BLaER1 treated with 17β-estradiol and CSF1 and Interleukin-3, amounts not matched to agents 10 nM and 100 nM (cell line): ENCODE data around the gene SEC61B.
"Not testable (repeated sequence)": the region's sequence is repeated elsewhere in the genome, so short reads cannot be mapped to it uniquely, and the experiment has no call there.

Experiments
- H3K27ac ChIP-seq, 11 experiments: shearing (Covaris generic); formaldehyde crosslinking; 2 replicates each; pipeline ENCODE4 v1.8.1; 2022
- H3K27me3 ChIP-seq, 11 experiments: shearing (Covaris generic); formaldehyde crosslinking; 2 replicates each; pipeline ENCODE4 v1.8.1; 2022
- H3K36me3 ChIP-seq, 11 experiments: shearing (Covaris generic); formaldehyde crosslinking; 2 replicates each; pipeline ENCODE4 v1.8.1; 2022
- H3K4me1 ChIP-seq, 10 experiments: shearing (Covaris generic); formaldehyde crosslinking; 2 replicates each; pipeline ENCODE4 v1.8.1; 2022
- H3K4me2 ChIP-seq, 11 experiments: shearing (Covaris generic); formaldehyde crosslinking; 2 replicates each; pipeline ENCODE4 v1.8.1; 2022
- H3K4me3 ChIP-seq, 10 experiments: shearing (Covaris generic); formaldehyde crosslinking; 2 replicates each; pipeline ENCODE4 v1.8.1; 2022
- H3K9ac ChIP-seq, 11 experiments: shearing (Covaris generic); formaldehyde crosslinking; 2 replicates each; pipeline ENCODE4 v1.8.1; 2022
- H3K9me3 ChIP-seq, 11 experiments: shearing (Covaris generic); formaldehyde crosslinking; replicated peaks in 1 of 11; 2 replicates each; pipeline ENCODE4 v1.8.1; 2022
- H4K20me1 ChIP-seq, 11 experiments: shearing (Covaris generic); formaldehyde crosslinking; 2 replicates each; pipeline ENCODE4 v1.8.1; 2022
- Cebpa-rat ChIP-seq, 11 experiments: shearing (Covaris generic); IDR thresholded peaks; 2 replicates each; pipeline ENCODE4 v1.8.1; 2022

The SEC61B gene

GRCh38 chr9:99224445-99224844 is 2.4 kb downstream of the SEC61B start:
- H3K4me3 ChIP-seq, result peak overlapping the region in 1 of 10 experiments; percentile 86; a peak in 1 of 20 replicates
- H3K27me3 ChIP-seq, result no peaks in the 10 kb centered on the region
- H3K9me3 ChIP-seq, result no peaks in the 10 kb centered on the region
- H4K20me1 ChIP-seq, result peaks cover 31 to 93% (median 81%) of the 10 kb centered on the region in 11 experiments; a peak in 21 of 22 replicates
- peaks cover 56 to 69% (median 60%) of the 10 kb centered on the region in 11 experiments for H3K36me3 ChIP-seq
- H3K9ac ChIP-seq, result peak overlapping the region in 4 of 11 experiments; percentile 95 to 99 (median 99); a peak in 4 of 22 replicates
- peaks cover 30 to 44% (median 35%) of the 10 kb centered on the region in 10 experiments for H3K4me1 ChIP-seq
- TF ChIP-seq Cebpa-rat (IDR thresholded peaks at IDR 0.05), result no peak
- peak overlapping the region in 7 of 11 experiments; percentile 86 to 99 (median 94); a peak in 13 of 22 replicates for H3K4me2 ChIP-seq
- no peak overlapping the region for H3K27ac ChIP-seq

GRCh38 chr9:99226054-99226453 is 4.0 kb downstream of the SEC61B start:
- Histone ChIP-seq H3K4me1 (peaks cover 15 to 30% (median 19%) of the 10 kb centered on the region in 10 experiments), H3K27me3 (no peaks in the 10 kb centered on the region), H3K4me3 (no peak overlapping the region), H3K27ac (no peak overlapping the region), H3K9me3 (no peaks in the 10 kb centered on the region), H4K20me1 (peaks cover 17 to 89% (median 65%) of the 10 kb centered on the region in 11 experiments; a peak in 20 of 22 replicates), H3K9ac (no peak overlapping the region), H3K4me2 (no peak overlapping the region), H3K36me3 (peaks cover 72 to 79% (median 75%) of the 10 kb centered on the region in 11 experiments)
- TF ChIP-seq Cebpa-rat (IDR thresholded peaks at IDR 0.05), result no peak

- H3K4me1 ChIP-seq, result peaks cover 0 to 5% (median 0%) of the 10 kb centered on the region in 10 experiments; a peak in 4 of 20 replicates
- H3K27ac ChIP-seq, result no peak overlapping the region
- no peaks in the 10 kb centered on the region for H3K27me3 ChIP-seq
- H3K9me3 ChIP-seq, result no peaks in the 10 kb centered on the region
- no peak overlapping the region for H3K4me2 ChIP-seq
- peaks cover 16 to 85% (median 54%) of the 10 kb centered on the region in 11 experiments; a peak in 20 of 22 replicates for H4K20me1 ChIP-seq
- TF ChIP-seq Cebpa-rat (IDR thresholded peaks at IDR 0.05), result no peak
- H3K36me3 ChIP-seq, result peaks cover 81 to 99% (median 89%) of the 10 kb centered on the region in 11 experiments
- H3K9ac ChIP-seq, result no peak overlapping the region
- H3K4me3 ChIP-seq, result no peak overlapping the region
These were observed 8.1 kb downstream of the SEC61B start for GRCh38 chr9:99230206-99230605.

GRCh38 chr9:99231711-99232110 is 9.6 kb downstream of the SEC61B start:
- H3K4me2 ChIP-seq, result no peak overlapping the region
- peaks cover 5 to 77% (median 39%) of the 10 kb centered on the region in 11 experiments; a peak in 20 of 22 replicates for H4K20me1 ChIP-seq
- no peak overlapping the region for H3K4me3 ChIP-seq
- peaks cover 67 to 99% (median 75%) of the 10 kb centered on the region in 11 experiments for H3K36me3 ChIP-seq
- H3K27me3 ChIP-seq, result no peaks in the 10 kb centered on the region
- no peaks in the 10 kb centered on the region for H3K4me1 ChIP-seq
- TF ChIP-seq Cebpa-rat (IDR thresholded peaks at IDR 0.05), result no peak
- H3K27ac ChIP-seq, result no peak overlapping the region
- H3K9me3 ChIP-seq, result no peaks in the 10 kb centered on the region
- no peak overlapping the region for H3K9ac ChIP-seq

- no peak overlapping the region for H3K9ac ChIP-seq
- H4K20me1 ChIP-seq, result peaks cover 0 to 51% (median 15%) of the 10 kb centered on the region in 11 experiments; a peak in 10 of 22 replicates
- no peaks in the 10 kb centered on the region for H3K27me3 ChIP-seq
- TF ChIP-seq Cebpa-rat (IDR thresholded peaks at IDR 0.05), result no peak
- H3K36me3 ChIP-seq, result peaks cover 43 to 96% (median 56%) of the 10 kb centered on the region in 11 experiments
- no peak overlapping the region for H3K4me2 ChIP-seq
- H3K4me3 ChIP-seq, result no peak overlapping the region
- no peak overlapping the region for H3K27ac ChIP-seq
- H3K9me3 ChIP-seq, result no peaks in the 10 kb centered on the region
- H3K4me1 ChIP-seq, result no peaks in the 10 kb centered on the region
These were observed 12.5 kb downstream of the SEC61B start for GRCh38 chr9:99234618-99235017.

- H3K27ac ChIP-seq, result no peak overlapping the region
- no peaks in the 10 kb centered on the region for H3K27me3 ChIP-seq
- no peak overlapping the region for H3K4me2 ChIP-seq
- no peaks in the 10 kb centered on the region for H3K9me3 ChIP-seq
- no peaks in the 10 kb centered on the region for H3K4me1 ChIP-seq
- H4K20me1 ChIP-seq, result peaks cover 0 to 49% (median 12%) of the 10 kb centered on the region in 11 experiments; a peak in 10 of 22 replicates
- H3K36me3 ChIP-seq, result peaks cover 38 to 96% (median 53%) of the 10 kb centered on the region in 11 experiments
- no peak overlapping the region for H3K4me3 ChIP-seq
- no peak overlapping the region for H3K9ac ChIP-seq
- TF ChIP-seq Cebpa-rat (IDR thresholded peaks at IDR 0.05), result no peak
These were observed 13.0 kb downstream of the SEC61B start for GRCh38 chr9:99235069-99235468.

GRCh38 chr9:99235926-99236634 is 14.0 kb downstream of the SEC61B start:
- Histone ChIP-seq H3K9me3 (no peaks in the 10 kb centered on the region), H3K9ac (no peak overlapping the region), H3K4me2 (no peak overlapping the region), H3K4me1 (no peaks in the 10 kb centered on the region), H3K36me3 (peaks cover 30 to 96% (median 43%) of the 10 kb centered on the region in 11 experiments), H4K20me1 (peaks cover 0 to 39% (median 10%) of the 10 kb centered on the region in 11 experiments; a peak in 10 of 22 replicates), H3K27me3 (no peaks in the 10 kb centered on the region), H3K27ac (no peak overlapping the region), H3K4me3 (no peak overlapping the region)
- no peak for TF ChIP-seq Cebpa-rat (IDR thresholded peaks at IDR 0.05)

GRCh38 chr9:99237356-99237755 is 15.3 kb downstream of the SEC61B start:
- Histone ChIP-seq H3K27ac (no peak overlapping the region), H3K9me3 (peaks cover 0 to 4% (median 0%) of the 10 kb centered on the region in 11 experiments; a peak in 1 of 22 replicates), H3K4me1 (no peaks in the 10 kb centered on the region), H3K9ac (no peak overlapping the region), H4K20me1 (peaks cover 0 to 27% (median 0%) of the 10 kb centered on the region in 11 experiments; a peak in 8 of 22 replicates), H3K27me3 (no peaks in the 10 kb centered on the region), H3K4me3 (no peak overlapping the region), H3K36me3 (peaks cover 18 to 90% (median 34%) of the 10 kb centered on the region in 11 experiments), H3K4me2 (no peak overlapping the region)
- TF ChIP-seq Cebpa-rat (IDR thresholded peaks at IDR 0.05), result no peak

- not testable (repeated sequence) for H3K27ac ChIP-seq, H3K9me3 ChIP-seq, H3K4me3 ChIP-seq, H3K9ac ChIP-seq, H3K4me1 ChIP-seq, H3K4me2 ChIP-seq, H3K27me3 ChIP-seq
- Histone ChIP-seq H4K20me1 (peaks cover 0 to 22% (median 0%) of the 10 kb centered on the region in 11 experiments; a peak in 4 of 22 replicates), H3K36me3 (peaks cover 13 to 85% (median 30%) of the 10 kb centered on the region in 11 experiments; a peak in 21 of 22 replicates)
These were observed 15.8 kb downstream of the SEC61B start for GRCh38 chr9:99237849-99238248.
